ENCODE results near the gene ERP44. TPM values are rescaled to one million over a fixed set of nuclear protein-coding genes. Genes with fewer than 3 reads are reported as not detected.

Gene ERP44
- total and polyA plus RNA-seq, 2 donors (not counting 3 experiments of a cell fraction or from before 2014, with no cell fraction given): 9.9 to 21.4 TPM

DNA sequence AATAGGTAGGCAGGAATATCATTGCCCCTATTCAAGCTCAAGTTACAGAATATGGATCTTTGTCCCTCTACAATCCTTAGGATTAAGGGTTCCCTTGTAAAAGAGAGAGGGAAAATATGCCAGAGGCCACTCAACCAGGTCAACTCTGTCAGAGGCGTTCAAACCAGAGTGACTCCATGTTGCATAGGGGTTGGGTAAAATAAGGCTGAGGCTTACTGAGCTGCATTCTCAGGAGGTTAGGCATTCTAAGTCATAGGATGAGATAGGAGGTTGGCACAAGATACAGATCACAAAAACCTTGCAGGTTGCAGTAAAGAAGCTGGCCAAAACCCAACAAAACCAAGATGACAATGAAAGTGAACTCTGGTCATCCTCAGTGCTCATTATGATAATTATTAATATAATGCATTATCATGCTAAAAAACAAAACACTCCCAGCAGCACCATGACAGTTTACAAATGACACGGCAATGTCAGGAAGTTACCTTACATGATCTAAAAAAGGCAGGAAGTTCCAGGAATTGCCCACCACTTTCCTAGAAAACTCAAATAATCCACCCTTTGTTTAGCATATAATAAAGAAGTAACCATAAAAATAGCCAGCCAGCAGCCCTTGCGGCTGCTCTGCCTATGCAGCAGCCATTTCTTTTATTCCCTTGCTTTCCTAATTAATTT is 64.8 kb downstream of the ERP44 start:
- H3K27me3 ChIP-seq (ENCODE audit: control insufficient read depth in 2 of 2, insufficient read depth in 2 of 2, low read length in 2 of 2): no peaks in the 10 kb centered on the region
- H3K27ac ChIP-seq (ENCODE audit: insufficient read depth, low read depth, low read length): no peak overlapping the region
- H3K4me3 ChIP-seq (replicated peaks in 1 of 3; ENCODE audit: insufficient read depth in 1 of 3, low read depth in 1 of 3, low read length in 3 of 3): no peak overlapping the region
- CTCF ChIA-PET: no interaction called here
- dilution Hi-C loops (cut with MboI; ENCODE audit: extremely low pct_ligation_motif_present, low sequenced_read_pairs): no loop called here
- FAIRE-seq: no peak
- H3K79me2 ChIP-seq (ENCODE audit: control insufficient read depth, insufficient read depth, low read length): peaks cover 21% of the 10 kb centered on the region
- no peaks in the 10 kb centered on the region for H3K4me1 ChIP-seq (ENCODE audit: control insufficient read depth, extremely low read depth, insufficient read depth, low read length)
- intact Hi-C loops (cut with micrococcal nuclease): no loop called here
- no peaks in the 10 kb centered on the region for H3K36me3 ChIP-seq (ENCODE audit: control insufficient read depth in 2 of 2, extremely low read depth in 1 of 2, insufficient read depth in 2 of 2, low read length in 2 of 2)
- no peak overlapping the region for H2AFZ ChIP-seq (ENCODE audit: low read depth, low read length)
- no TSS peak for BruUV-seq (replicated peaks)
- no peak overlapping the region for H3K4me2 ChIP-seq (ENCODE audit: insufficient read depth, low read length)
- TF ChIP-seq JUN (IDR thresholded peaks at IDR 0.05; ENCODE audit: borderline replicate concordance, insufficient read depth, insufficient read length, low read depth) (no peak), MAX (IDR thresholded peaks at IDR 0.05; ENCODE audit: insufficient read depth, insufficient read length) (no peak), FOS (IDR thresholded peaks at IDR 0.05; ENCODE audit: borderline replicate concordance, insufficient read depth, low read length) (no peak), CTCF (IDR thresholded peaks at IDR 0.05; ENCODE audit: extremely low read depth in 1 of 2, insufficient read depth in 1 of 2, low read depth in 1 of 2, low read length in 2 of 2) (no peak), POLR2A (IDR thresholded peaks at IDR 0.05; ENCODE audit: low read depth, low read length) (no peak), GATA2 (IDR thresholded peaks at IDR 0.05; ENCODE audit: insufficient read depth, insufficient read length, low read depth, low read length) (no peak), MYC (IDR thresholded peaks at IDR 0.05; ENCODE audit: low read depth, low read length) (no peak), POLR2AphosphoS5 (IDR thresholded peaks at IDR 0.05; ENCODE audit: insufficient read depth, low read depth, low read length) (no peak), EZH2 (IDR thresholded peaks at IDR 0.05; ENCODE audit: borderline replicate concordance, low read depth, low read length, severe bottlenecking) (no peak)
- no peaks in the 10 kb centered on the region for H4K20me1 ChIP-seq (replicated peaks; ENCODE audit: control insufficient read depth, extremely low read depth, insufficient read depth, low read length)
- H3K9me1 ChIP-seq (replicated peaks; ENCODE audit: control insufficient read depth, extremely low read depth, insufficient read depth, low read length): no peaks in the 10 kb centered on the region
- POLR2A ChIA-PET: no interaction called here
- no peaks in the 10 kb centered on the region for H3K9me3 ChIP-seq (replicated peaks; ENCODE audit: control insufficient read depth, insufficient read depth, low read length)
- no peak overlapping the region for H3K9ac ChIP-seq (replicated peaks; ENCODE audit: extremely low read depth, insufficient read depth, low read length)
- no peak for DNase-seq (ENCODE audit: low read depth, low spot score)

Data from endothelial cell of umbilical vein (primary cell).